ENCODE data around the gene RAD23A. TPM values are rescaled to one million over a fixed set of nuclear protein-coding genes. Genes with fewer than 3 reads are reported as not detected.
"Not testable (repeated sequence)": the region's sequence is repeated elsewhere in the genome, so short reads cannot be mapped to it uniquely, and the experiment has no call there.

The RAD23A gene
- total RNA-seq, 2 experiments from 2014 or later = 90.0 to 92.7 TPM

DNA sequence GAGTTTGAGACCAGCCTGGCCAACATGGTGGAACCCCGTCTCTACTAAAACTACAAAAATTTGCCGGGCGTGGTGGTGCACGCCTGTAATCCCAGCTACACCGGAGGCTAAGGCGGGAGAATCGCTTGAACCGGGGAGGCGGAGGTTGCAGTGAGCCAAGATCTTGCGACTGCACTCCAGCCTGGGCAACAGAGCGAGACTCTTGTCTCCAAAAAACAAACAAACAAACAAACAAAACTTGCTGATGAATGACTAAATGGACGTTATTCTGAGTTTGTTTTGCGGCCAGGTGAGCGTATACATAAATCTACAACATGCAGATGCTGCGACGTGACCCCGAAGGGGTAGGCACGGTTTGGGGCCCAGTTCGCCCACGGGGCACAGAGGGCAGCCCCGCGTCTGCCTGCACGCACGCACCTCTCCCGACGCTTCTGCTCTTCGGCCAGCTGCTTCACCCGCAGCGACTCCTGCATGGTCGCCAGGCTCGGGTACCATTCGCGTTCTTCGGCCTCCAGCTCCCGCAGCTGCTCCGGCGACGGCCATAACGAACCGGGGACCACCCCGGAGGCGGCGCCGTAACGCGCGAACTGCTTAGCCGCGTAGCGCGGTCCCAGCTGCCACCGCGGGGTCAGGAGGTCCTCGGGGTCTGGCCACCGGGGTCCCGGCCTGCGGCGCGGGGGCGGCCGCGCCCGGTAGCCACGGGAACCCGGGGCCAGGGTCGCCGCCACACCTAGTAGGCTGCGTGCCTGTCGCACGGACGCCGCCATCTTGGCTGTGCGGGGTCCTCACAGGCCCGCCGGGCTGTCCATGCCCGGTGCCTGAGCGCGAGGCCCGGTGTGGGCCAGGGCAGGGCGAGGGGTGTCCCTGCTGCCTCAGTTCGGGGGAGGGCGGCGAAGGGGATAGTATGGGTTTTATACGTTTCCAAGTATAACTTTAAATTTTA lies 11.1 kb downstream of the RAD23A start, which contains the start of gene GADD45GIP1:
Gene GADD45GIP1 (minus strand): TSS at position 778 of the 943 bp plus-strand sequence. CDS start 11 bp downstream, at position 767.
- peak within 1 kb of the TSS; percentile 88 for H3K27ac Mint-ChIP-seq
- ATAC-seq (ENCODE audit: poor library complexity) = peak; percentile 96
- Histone ChIP-seq H3K4me3 (ENCODE audit: low read length) (peak within 1 kb of the TSS; percentile 91), H3K27me3 (ENCODE audit: control insufficient read depth in 1 of 2, insufficient read depth in 2 of 2, low read length in 2 of 2) (no peaks in the 10 kb centered on the region), H3K36me3 (ENCODE audit: insufficient read depth, low read length) (peaks cover 29% of the 10 kb centered on the region), H3K4me1 (ENCODE audit: insufficient read depth, low read length) (peaks cover 38% of the 10 kb centered on the region), H3K9me3 (ENCODE audit: control insufficient read depth in 1 of 2, insufficient read depth in 1 of 2, low read length in 2 of 2) (no peaks in the 10 kb centered on the region), H3K27ac (ENCODE audit: low read depth in 1 of 2, low read length in 2 of 2) (peak within 1 kb of the TSS; percentile 62 to 82)
- no peaks in the 10 kb centered on the region for H3K27me3 Mint-ChIP-seq
- H3K4me1 Mint-ChIP-seq (ENCODE audit: low read depth) = peaks cover 19% of the 10 kb centered on the region
- H3K36me3 Mint-ChIP-seq (ENCODE audit: low read depth) = peaks cover 33% of the 10 kb centered on the region
- ChIA-PET CTCF (interaction anchor here (5.5 kb wide), 1 partner anchor 8 kb away, joined by 30 read pairs; no protein-coding TSS in a partner anchor), POLR2A (interaction anchor here (0.6 to 1.8 kb wide), 8 partner anchors 9 to 1069 kb away, joined by 3 to 11 read pairs (median 5); partner anchors contain the start of genes CALR, GCDH, JUNB and RAD23A)
- peak; percentile 65 to 89 (median 78) for DNase-seq
- H3K9me3 Mint-ChIP-seq = no peaks in the 10 kb centered on the region
- intact Hi-C loops (cut with DNase I, micrococcal nuclease) = loop anchor here in 1 of 2 experiments (2.0 kb wide), 1 partner anchor 66 kb away; the partner anchor contains the start of gene GCDH
- no peak for TF ChIP-seq CTCF (IDR thresholded peaks at IDR 0.05)
- peak within 1 kb of the TSS; percentile 90 for H3K4me3 Mint-ChIP-seq

DNA sequence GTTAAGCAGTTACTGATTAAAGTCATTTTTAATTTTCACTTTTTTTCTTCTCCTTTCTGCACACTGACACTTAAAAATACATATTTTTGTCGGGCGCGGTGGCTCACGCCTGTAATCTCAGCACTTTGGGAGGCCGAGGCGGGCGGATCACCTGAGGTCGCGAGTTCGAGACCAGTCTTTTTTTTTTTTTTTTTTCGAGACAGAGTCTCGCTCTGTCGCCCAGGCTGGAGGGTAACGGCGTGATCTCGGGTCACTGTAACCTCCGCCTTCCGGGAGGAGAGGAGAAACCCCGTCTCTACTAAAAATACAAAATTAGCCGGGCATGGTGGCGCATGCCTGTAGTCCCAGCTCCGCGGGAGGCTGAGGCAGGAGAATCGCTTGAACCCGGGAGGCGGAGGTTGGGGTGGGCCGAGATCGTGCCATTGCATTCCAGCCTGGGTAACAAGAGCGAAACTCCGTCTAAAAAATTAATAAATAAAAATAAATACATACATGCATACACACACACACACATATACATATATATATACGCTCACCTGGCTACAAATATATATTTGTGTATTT lies 11.8 kb downstream of the RAD23A start:
- CTCF ChIA-PET = interaction anchor here (0.7 to 5.5 kb wide), 2 partner anchors 8 to 128 kb away, joined by 3 to 30 read pairs; no protein-coding TSS in a partner anchor
- Mint-ChIP-seq H3K4me1 (ENCODE audit: low read depth) (peaks cover 19% of the 10 kb centered on the region), H3K4me3 (peak overlapping the region; percentile 90), H3K36me3 (ENCODE audit: low read depth) (peaks cover 28% of the 10 kb centered on the region), H3K27ac (peak overlapping the region; percentile 88)
- H3K9me3 Mint-ChIP-seq; ATAC-seq (ENCODE audit: poor library complexity); H3K27me3 Mint-ChIP-seq; DNase-seq; H3K27me3 ChIP-seq (ENCODE audit: control insufficient read depth in 1 of 2, insufficient read depth in 2 of 2, low read length in 2 of 2); H3K9me3 ChIP-seq (ENCODE audit: control insufficient read depth in 1 of 2, insufficient read depth in 1 of 2, low read length in 2 of 2): not testable (repeated sequence)
- intact Hi-C loops (cut with DNase I, micrococcal nuclease) = loop anchor here in 1 of 2 experiments (2.0 kb wide), 1 partner anchor 67 kb away; the partner anchor contains the start of gene GCDH
- H3K4me3 ChIP-seq (ENCODE audit: low read length) = peak overlapping the region; percentile 91
- peaks cover 23% of the 10 kb centered on the region for H3K36me3 ChIP-seq (ENCODE audit: insufficient read depth, low read length)
- H3K4me1 ChIP-seq (ENCODE audit: insufficient read depth, low read length) = peaks cover 37% of the 10 kb centered on the region
- peak overlapping the region; percentile 62 to 82 for H3K27ac ChIP-seq (ENCODE audit: low read depth in 1 of 2, low read length in 2 of 2)
- POLR2A ChIA-PET = interaction anchor here (0.7 to 1.8 kb wide), 6 partner anchors 8 to 72 kb away, joined by 4 to 11 read pairs (median 6); partner anchors contain the start of genes CALR, GCDH, RAD23A and SYCE2

- no peak for DNase-seq
- H3K36me3 Mint-ChIP-seq (ENCODE audit: low read depth) = peaks cover 8% of the 10 kb centered on the region
- ATAC-seq (ENCODE audit: poor library complexity) = no peak
- no peak overlapping the region for H3K27ac ChIP-seq (ENCODE audit: low read depth in 1 of 2, low read length in 2 of 2)
- ChIA-PET CTCF (no interaction called here), POLR2A (no interaction called here)
- intact Hi-C loops (cut with DNase I, micrococcal nuclease) = no loop called here
- no peak overlapping the region for H3K27ac Mint-ChIP-seq
- no peak overlapping the region for H3K4me3 ChIP-seq (ENCODE audit: low read length)
- H3K27me3 Mint-ChIP-seq = no peaks in the 10 kb centered on the region
- H3K4me1 Mint-ChIP-seq (ENCODE audit: low read depth) = peaks cover 16% of the 10 kb centered on the region
- H3K36me3 ChIP-seq (ENCODE audit: insufficient read depth, low read length) = peaks cover 3% of the 10 kb centered on the region
- H3K9me3 Mint-ChIP-seq = no peaks in the 10 kb centered on the region
- H3K4me3 Mint-ChIP-seq = no peak overlapping the region
- H3K9me3 ChIP-seq (ENCODE audit: control insufficient read depth in 1 of 2, insufficient read depth in 1 of 2, low read length in 2 of 2) = no peaks in the 10 kb centered on the region
- H3K27me3 ChIP-seq (ENCODE audit: control insufficient read depth in 1 of 2, insufficient read depth in 2 of 2, low read length in 2 of 2) = no peaks in the 10 kb centered on the region
- peaks cover 24% of the 10 kb centered on the region for H3K4me1 ChIP-seq (ENCODE audit: insufficient read depth, low read length)
- no peak for TF ChIP-seq CTCF (IDR thresholded peaks at IDR 0.05)
Observed at GRCh38 chr19:12959481-12959880, 13.8 kb downstream of the RAD23A start.

All from CD4-positive, alpha-beta T cell (primary cell).